ENCODE data around the gene MTMR1.

Gene MTMR1

GRCh38 chrX:150769408-150769807 lies 76.2 kb downstream of the MTMR1 start:
- TF ChIP-seq, protein P1, sequence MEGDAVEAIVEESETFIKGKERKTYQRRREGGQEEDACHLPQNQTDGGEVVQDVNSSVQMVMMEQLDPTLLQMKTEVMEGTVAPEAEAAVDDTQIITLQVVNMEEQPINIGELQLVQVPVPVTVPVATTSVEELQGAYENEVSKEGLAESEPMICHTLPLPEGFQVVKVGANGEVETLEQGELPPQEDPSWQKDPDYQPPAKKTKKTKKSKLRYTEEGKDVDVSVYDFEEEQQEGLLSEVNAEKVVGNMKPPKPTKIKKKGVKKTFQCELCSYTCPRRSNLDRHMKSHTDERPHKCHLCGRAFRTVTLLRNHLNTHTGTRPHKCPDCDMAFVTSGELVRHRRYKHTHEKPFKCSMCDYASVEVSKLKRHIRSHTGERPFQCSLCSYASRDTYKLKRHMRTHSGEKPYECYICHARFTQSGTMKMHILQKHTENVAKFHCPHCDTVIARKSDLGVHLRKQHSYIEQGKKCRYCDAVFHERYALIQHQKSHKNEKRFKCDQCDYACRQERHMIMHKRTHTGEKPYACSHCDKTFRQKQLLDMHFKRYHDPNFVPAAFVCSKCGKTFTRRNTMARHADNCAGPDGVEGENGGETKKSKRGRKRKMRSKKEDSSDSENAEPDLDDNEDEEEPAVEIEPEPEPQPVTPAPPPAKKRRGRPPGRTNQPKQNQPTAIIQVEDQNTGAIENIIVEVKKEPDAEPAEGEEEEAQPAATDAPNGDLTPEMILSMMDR (IDR thresholded peaks at IDR 0.05): no peak

DNA sequence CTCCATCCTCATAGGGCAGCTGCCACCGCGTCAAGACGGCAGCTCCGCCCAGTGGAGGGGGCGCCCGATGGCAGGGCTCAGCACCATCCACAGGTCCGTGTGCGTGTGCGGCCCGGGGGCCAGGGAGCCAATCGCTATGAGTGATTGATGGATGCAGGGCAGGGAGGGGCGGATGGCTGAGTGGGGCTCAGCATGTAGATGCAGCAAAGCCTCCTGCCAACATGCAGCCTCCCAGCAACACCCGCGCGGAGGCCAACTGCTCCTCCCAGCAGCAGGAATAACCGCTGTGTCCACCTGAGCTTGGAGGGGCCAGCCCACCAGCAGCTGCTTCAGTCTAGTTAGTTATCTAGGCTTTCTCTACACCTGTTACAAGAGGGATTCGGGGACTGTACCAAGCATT lies 77.4 kb downstream of the MTMR1 start:
- TF ChIP-seq, protein P1 (IDR thresholded peaks at IDR 0.05): no peak

DNA sequence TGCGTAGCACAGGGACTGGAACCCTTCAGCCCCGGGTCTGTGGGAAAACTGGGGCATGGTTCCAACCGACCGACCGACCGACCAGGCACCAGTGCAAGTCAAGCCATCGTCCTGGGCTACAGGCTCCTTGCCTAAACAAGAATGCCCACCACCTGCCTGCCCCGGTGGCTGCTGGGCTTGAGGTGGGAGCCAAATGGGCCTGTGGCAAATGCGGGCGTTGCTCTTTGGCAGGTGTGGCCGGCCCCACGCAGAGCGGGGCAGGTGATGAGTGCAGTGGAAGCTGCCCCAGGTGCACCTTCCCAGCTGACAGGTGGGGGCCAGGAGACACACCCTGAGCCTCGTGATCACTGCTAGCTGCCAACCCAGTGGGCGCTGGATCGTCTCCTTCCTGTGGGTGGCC lies 77.9 kb downstream of the MTMR1 start:
- TF ChIP-seq, protein P1 (IDR thresholded peaks at IDR 0.05): no peak

- TF ChIP-seq, protein P1 (IDR thresholded peaks at IDR 0.05): peak; percentile 63
Measured at GRCh38 chrX:150772150-150772970, 79.2 kb downstream of the MTMR1 start.

DNA sequence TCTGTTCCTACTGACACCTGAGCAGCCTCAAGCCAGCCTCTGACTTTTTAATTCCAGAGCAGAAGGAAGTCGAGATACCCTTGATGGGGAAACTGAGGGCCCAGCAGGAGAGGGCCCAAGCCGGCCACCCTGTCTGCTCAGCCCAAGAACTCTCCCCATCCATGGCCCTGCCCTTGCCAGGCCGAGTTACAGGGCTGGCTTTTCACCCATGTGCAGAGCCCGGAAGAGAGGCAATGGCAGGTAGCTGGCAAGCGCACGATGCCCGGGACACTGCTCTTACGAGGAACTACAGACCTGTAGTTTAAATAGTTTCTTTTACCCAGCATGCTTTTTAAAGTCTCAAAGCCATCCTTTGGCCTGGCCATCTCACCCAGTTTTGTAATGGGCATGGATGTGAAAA lies 79.9 kb downstream of the MTMR1 start:
- TF ChIP-seq, protein P1 (IDR thresholded peaks at IDR 0.05): no peak

DNA sequence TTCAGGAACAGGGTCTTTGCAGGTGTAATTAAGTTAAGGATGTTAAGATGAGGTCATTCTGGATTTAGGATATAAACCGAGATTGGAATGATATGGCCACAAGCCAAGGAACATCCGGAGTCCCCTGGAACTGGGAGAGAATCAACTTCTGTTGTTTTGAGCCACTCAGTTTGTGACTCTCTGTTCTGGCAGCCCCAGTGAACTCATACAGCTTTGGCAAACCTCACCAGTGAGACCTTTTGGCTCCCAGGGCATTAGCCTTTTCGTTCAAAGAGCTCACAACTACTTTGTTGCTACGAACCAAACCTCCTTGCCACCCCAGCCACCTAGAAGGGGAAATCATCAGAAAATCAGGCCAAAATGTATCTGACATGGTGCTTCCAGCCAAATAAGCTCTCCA lies 80.4 kb downstream of the MTMR1 start:
- TF ChIP-seq, protein P1 (IDR thresholded peaks at IDR 0.05): no peak

DNA sequence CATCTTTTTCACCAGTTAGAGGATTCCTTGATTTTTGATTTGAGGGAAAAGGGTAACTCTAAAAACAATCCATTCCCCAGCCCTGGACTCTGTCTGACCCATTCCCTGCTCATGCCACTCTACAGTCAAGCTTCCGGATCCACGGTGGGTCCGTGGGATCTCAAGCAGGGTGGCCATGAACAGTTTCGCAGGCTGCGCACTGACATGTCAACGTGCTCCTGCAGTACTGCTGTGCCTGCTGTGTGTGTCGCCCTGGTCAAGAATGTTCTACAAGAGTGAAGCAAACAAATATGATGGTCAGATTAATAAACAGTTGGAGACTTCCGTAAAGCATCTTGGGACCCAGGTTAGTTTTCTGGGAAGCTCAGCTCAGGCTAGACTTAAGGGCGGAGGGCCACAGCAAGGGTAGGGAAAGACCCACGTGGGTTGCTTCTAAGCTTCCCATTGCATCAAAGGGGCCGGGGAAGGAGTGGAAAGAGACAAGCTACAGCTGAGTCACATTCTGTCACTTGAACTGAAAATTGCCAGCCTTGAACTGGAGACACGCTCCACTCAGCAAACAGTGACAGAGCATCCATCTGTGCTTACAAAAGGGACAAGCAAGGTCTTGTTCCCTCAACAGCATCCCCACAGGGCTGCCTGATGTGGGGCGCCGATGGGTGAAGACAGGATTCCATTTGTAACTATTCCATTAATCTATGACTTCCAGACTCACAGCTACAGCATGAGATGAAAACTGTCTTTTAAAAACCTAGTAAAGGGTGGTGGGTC lies 81.8 kb downstream of the MTMR1 start:
- TF ChIP-seq, protein P1 (IDR thresholded peaks at IDR 0.05): no peak
